CD4-positive, alpha-beta memory T cell (primary cell): ENCODE measurements around the gene SYCP2L. TPM values are rescaled to one million over a fixed set of nuclear protein-coding genes. Genes with fewer than 3 reads are reported as not detected.
"Not testable (repeated sequence)": the region's sequence is repeated elsewhere in the genome, so short reads cannot be mapped to it uniquely, and the experiment has no call there.

Source experiments
- CTCF ChIA-PET: fragments of 350-600 bp; sonication (Branson Sonifier 250); formaldehyde crosslinking; loops from one replicate; lab custom pipeline; 2021; ENCODE audit warnings: inconsistent platforms; ENCODE audit not compliant: partially characterized antibody; lab: Charles Lee
- POLR2A ChIA-PET: fragments of 350-600 bp; sonication (Branson Sonifier 250); formaldehyde crosslinking; loops from one replicate; lab custom pipeline; 2021; ENCODE audit not compliant: partially characterized antibody; lab: Charles Lee
- DNase-seq, 5 donors: peaks; one replicate each; pipeline versions ENCODE4 v3.0.0 to v3.0.0-alpha.2; 2020 to 2022; ENCODE audit warnings: mixed read lengths in 1 of 5
- H3K27ac ChIP-seq: one replicate; pipeline ENCODE4 v1.7.0; 2013; ENCODE audit warnings: low read depth, low read length
- H3K27me3 ChIP-seq: 2 replicates; pipeline ENCODE4 v1.7.0; 2013; ENCODE audit warnings: mild to moderate bottlenecking, low read length, moderate library complexity; ENCODE audit not compliant: insufficient read depth
- H3K36me3 ChIP-seq: 2 replicates; pipeline ENCODE4 v1.7.0; 2013; ENCODE audit warnings: mild to moderate bottlenecking, low read length, moderate library complexity; ENCODE audit not compliant: insufficient read depth
- H3K4me1 ChIP-seq: 2 replicates; pipeline ENCODE4 v1.7.0; 2013; ENCODE audit warnings: mild to moderate bottlenecking, low read length, moderate library complexity; ENCODE audit not compliant: insufficient read depth
- H3K4me3 ChIP-seq, 2 donors: one replicate each; pipeline ENCODE4 v1.7.0; 2013; ENCODE audit warnings: low read length in 2 of 2, mild to moderate bottlenecking in 1 of 2
- H3K9me3 ChIP-seq, 2 donors: one replicate each; pipeline ENCODE4 v1.7.0; 2013; ENCODE audit warnings: low read length in 2 of 2, control low read depth in 1 of 2; ENCODE audit not compliant: control insufficient read depth in 1 of 2
- H3K27ac Mint-ChIP-seq, 7 donors: one replicate each; pipeline ENCODE4 v1.8.0; 2020 to 2021; ENCODE audit warnings: mixed read lengths in 7 of 7, mild to moderate bottlenecking in 6 of 7, inconsistent platforms in 3 of 7, moderate library complexity in 3 of 7
- H3K27me3 Mint-ChIP-seq, 2 donors: one replicate each; pipeline ENCODE4 v1.8.0; 2020 to 2021; ENCODE audit warnings: mixed read lengths in 2 of 2
- H3K36me3 Mint-ChIP-seq, 2 donors: one replicate each; pipeline ENCODE4 v1.8.0; 2020 to 2021; ENCODE audit warnings: mixed read lengths in 2 of 2, inconsistent platforms in 1 of 2, mild to moderate bottlenecking in 1 of 2
- H3K4me1 Mint-ChIP-seq, 4 donors: one replicate each; pipeline ENCODE4 v1.8.0; 2020 to 2021; ENCODE audit warnings: mixed read lengths in 4 of 4, mild to moderate bottlenecking in 1 of 4
- H3K4me3 Mint-ChIP-seq, 8 donors: one replicate each; pipeline ENCODE4 v1.8.0; 2020 to 2021; ENCODE audit warnings: mixed read lengths in 8 of 8, mild to moderate bottlenecking in 7 of 8, moderate library complexity in 6 of 8, inconsistent platforms in 3 of 8
- H3K9me3 Mint-ChIP-seq, 8 donors: one replicate each; pipeline ENCODE4 v1.8.0; 2020 to 2021; ENCODE audit warnings: mixed read lengths in 8 of 8, mild to moderate bottlenecking in 5 of 8, inconsistent platforms in 3 of 8, moderate library complexity in 1 of 8
- intact Hi-C: fragments of 100-400 bp; cut with micrococcal nuclease; formaldehyde crosslinking; loops from one replicate; pipeline ENCODE4 v1.15.1; 2023
- polyA plus RNA-seq, 2 donors: library from polyadenylated mRNA; unstranded; fragments of 300-500 nt; fragmentation: Illumina TruSeq; gene quantifications; one replicate each; pipeline ENCODE4 v1.2.3, GENCODE V29; 2021
- total RNA-seq, 2 experiments: library from RNA; stranded (reverse); gene quantifications; one replicate each; pipeline ENCODE4 v1.2.3, GENCODE V29; 2021

Gene SYCP2L
- total and polyA plus RNA-seq, 4 experiments from 2014 or later: not detected

- H3K36me3 Mint-ChIP-seq, intact Hi-C loops, CTCF ChIA-PET, H3K4me1 Mint-ChIP-seq, H3K27me3 ChIP-seq, H3K27ac Mint-ChIP-seq, H3K4me1 ChIP-seq, H3K4me3 Mint-ChIP-seq, H3K27ac ChIP-seq, H3K4me3 ChIP-seq, H3K9me3 ChIP-seq, POLR2A ChIA-PET, DNase-seq, H3K36me3 ChIP-seq: not testable (repeated sequence)
- peaks cover 10 to 28% of the 10 kb centered on the region in 2 donors for H3K27me3 Mint-ChIP-seq
- peaks cover 2 to 18% (median 8%) of the 10 kb centered on the region in 8 donors for H3K9me3 Mint-ChIP-seq
These were observed 32.7 kb downstream of the SYCP2L start for GRCh38 chr6:10919520-10919919.

GRCh38 chr6:10933126-10933525 is 46.3 kb downstream of the SYCP2L start:
- Histone ChIP-seq H3K27me3 (no peaks in the 10 kb centered on the region), H3K4me1 (no peaks in the 10 kb centered on the region), H3K36me3 (no peaks in the 10 kb centered on the region), H3K4me3 (no peak overlapping the region), H3K9me3 (no peaks in the 10 kb centered on the region), H3K27ac (no peak overlapping the region)
- H3K27ac Mint-ChIP-seq: no peak overlapping the region
- no peaks in the 10 kb centered on the region for H3K36me3 Mint-ChIP-seq
- CTCF ChIA-PET: no interaction called here
- POLR2A ChIA-PET: no interaction called here
- DNase-seq: no peak
- no peak overlapping the region for H3K4me3 Mint-ChIP-seq
- no peaks in the 10 kb centered on the region for H3K4me1 Mint-ChIP-seq
- peaks cover 7 to 13% of the 10 kb centered on the region in 2 donors for H3K27me3 Mint-ChIP-seq
- peaks cover 0 to 4% (median 0%) of the 10 kb centered on the region in 8 donors for H3K9me3 Mint-ChIP-seq
- intact Hi-C loops: no loop called here

GRCh38 chr6:10939840-10940239 is 53.0 kb downstream of the SYCP2L start:
- Mint-ChIP-seq H3K4me1 (no peaks in the 10 kb centered on the region), H3K9me3 (peaks cover 0 to 8% (median 3%) of the 10 kb centered on the region in 8 donors), H3K27ac (no peak overlapping the region), H3K36me3 (no peaks in the 10 kb centered on the region), H3K4me3 (no peak overlapping the region), H3K27me3 (peaks cover 0 to 4% of the 10 kb centered on the region in 2 donors)
- intact Hi-C loops: no loop called here
- ChIA-PET CTCF (no interaction called here), POLR2A (no interaction called here)
- Histone ChIP-seq H3K27me3 (no peaks in the 10 kb centered on the region), H3K36me3 (no peaks in the 10 kb centered on the region), H3K27ac (no peak overlapping the region), H3K4me3 (no peak overlapping the region), H3K4me1 (no peaks in the 10 kb centered on the region), H3K9me3 (no peaks in the 10 kb centered on the region)
- DNase-seq: no peak

GRCh38 chr6:10945845-10946244 is 59.0 kb downstream of the SYCP2L start:
- ChIA-PET CTCF (no interaction called here), POLR2A (no interaction called here)
- no peak overlapping the region for H3K4me3 ChIP-seq
- no peaks in the 10 kb centered on the region for H3K27me3 ChIP-seq
- no peak overlapping the region for H3K4me3 Mint-ChIP-seq
- no peaks in the 10 kb centered on the region for H3K4me1 Mint-ChIP-seq
- no peaks in the 10 kb centered on the region for H3K9me3 ChIP-seq
- DNase-seq: no peak
- H3K27ac ChIP-seq: no peak overlapping the region
- no peaks in the 10 kb centered on the region for H3K36me3 Mint-ChIP-seq
- peaks cover 0 to 5% (median 0%) of the 10 kb centered on the region in 8 donors for H3K9me3 Mint-ChIP-seq
- H3K36me3 ChIP-seq: no peaks in the 10 kb centered on the region
- H3K27me3 Mint-ChIP-seq: peaks cover 0 to 10% of the 10 kb centered on the region in 2 donors
- H3K27ac Mint-ChIP-seq: no peak overlapping the region
- no peaks in the 10 kb centered on the region for H3K4me1 ChIP-seq
- intact Hi-C loops: no loop called here

GRCh38 chr6:10947966-10948365 is 61.1 kb downstream of the SYCP2L start:
- CTCF ChIA-PET: no interaction called here
- H3K4me3 ChIP-seq: no peak overlapping the region
- no peaks in the 10 kb centered on the region for H3K9me3 ChIP-seq

DNA sequence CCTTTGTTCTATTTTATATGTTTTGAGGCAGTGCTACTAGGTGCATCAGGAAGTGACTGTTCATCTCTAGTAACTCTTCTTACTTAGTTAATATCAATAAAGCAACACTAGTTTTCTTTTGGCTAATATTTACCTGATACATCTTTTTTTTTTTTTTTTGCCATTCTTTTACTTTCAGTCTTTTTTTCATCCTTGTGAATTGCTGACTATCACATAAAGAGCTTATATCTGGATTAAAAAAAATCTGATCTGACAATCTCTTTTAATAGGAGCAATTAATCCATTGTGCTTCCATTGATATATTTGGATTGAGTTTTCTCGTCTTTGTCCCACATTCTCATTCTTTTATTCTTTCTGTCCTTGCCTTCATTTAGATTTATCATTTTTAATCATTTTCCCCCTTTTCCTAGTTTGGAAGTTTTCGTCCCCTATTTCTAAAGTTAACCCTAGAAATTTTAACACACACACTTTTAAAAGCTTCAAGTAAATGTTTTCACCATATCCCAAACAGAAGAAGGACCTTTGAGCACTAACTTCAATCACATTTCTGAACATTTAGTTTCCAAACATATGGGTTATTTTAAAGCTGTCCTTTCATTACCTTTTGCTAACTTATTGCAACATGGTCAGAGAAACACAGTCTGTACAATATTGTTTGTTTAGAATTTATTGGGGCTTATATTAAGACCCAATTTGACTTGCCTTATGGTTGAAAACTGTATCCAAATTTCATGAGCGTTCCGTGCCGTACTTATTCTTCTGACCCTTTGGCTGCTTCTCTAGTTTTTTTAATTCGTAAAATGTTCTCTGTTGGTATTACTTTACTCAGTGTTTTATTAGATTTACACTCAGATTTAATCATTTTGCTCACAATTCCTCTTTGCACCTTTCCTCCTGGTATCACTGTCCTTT is 63.0 kb downstream of the SYCP2L start:
- H3K9me3 Mint-ChIP-seq: peaks cover 0 to 2% (median 0%) of the 10 kb centered on the region in 8 donors

More at GRCh38 chr6:10947966-10948365, 61.1 kb downstream of the SYCP2L start:
- Mint-ChIP-seq H3K4me3 (no peak overlapping the region), H3K27ac (no peak overlapping the region), H3K36me3 (no peaks in the 10 kb centered on the region), H3K9me3 (no peaks in the 10 kb centered on the region), H3K27me3 (peaks cover 0 to 12% of the 10 kb centered on the region in 2 donors), H3K4me1 (no peaks in the 10 kb centered on the region)
- H3K36me3 ChIP-seq: no peaks in the 10 kb centered on the region
- DNase-seq: no peak
- no peaks in the 10 kb centered on the region for H3K4me1 ChIP-seq
- POLR2A ChIA-PET: no interaction called here
- no peaks in the 10 kb centered on the region for H3K27me3 ChIP-seq
- intact Hi-C loops: no loop called here
- no peak overlapping the region for H3K27ac ChIP-seq

DNA sequence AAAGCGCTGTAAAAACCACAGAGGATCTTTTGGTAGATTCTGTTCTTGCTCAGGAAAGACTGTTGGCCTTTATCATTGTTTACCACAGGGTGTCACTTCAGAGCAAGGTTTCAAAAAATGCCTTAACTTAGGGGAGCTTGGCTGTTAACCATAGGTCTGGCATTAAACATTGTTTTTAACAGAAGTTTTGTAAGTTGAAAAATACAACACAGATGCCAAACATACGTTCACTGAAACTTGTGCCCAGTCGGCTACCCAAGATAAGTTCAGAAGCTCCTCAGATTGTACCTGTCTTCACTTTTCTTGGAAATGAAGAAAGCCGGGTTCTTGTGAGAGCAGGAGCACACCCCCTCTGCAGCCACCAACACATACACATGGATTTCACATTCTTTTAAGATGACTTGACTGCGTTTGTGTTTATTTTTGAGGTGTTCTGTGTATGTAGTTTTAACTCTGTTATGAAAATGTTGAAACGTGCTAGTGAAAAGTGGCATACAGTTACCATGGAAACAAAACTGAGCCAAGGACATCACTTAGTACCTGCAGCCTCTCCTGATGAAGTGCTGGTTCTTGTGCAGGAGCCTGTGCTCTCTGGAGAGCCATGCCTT is 64.9 kb downstream of the SYCP2L start:
- Histone ChIP-seq H3K27me3 (no peaks in the 10 kb centered on the region), H3K36me3 (no peaks in the 10 kb centered on the region), H3K27ac (no peak overlapping the region), H3K4me1 (no peaks in the 10 kb centered on the region), H3K4me3 (no peak overlapping the region), H3K9me3 (no peaks in the 10 kb centered on the region)
- intact Hi-C loops: no loop called here
- Mint-ChIP-seq H3K4me3 (no peak overlapping the region), H3K4me1 (peaks cover 0 to 4% (median 2%) of the 10 kb centered on the region in 4 donors), H3K27me3 (peaks cover 3 to 13% of the 10 kb centered on the region in 2 donors), H3K36me3 (no peaks in the 10 kb centered on the region), H3K27ac (no peak overlapping the region), H3K9me3 (peaks cover 0 to 2% (median 0%) of the 10 kb centered on the region in 8 donors)
- ChIA-PET POLR2A (no interaction called here), CTCF (no interaction called here)
- DNase-seq: no peak

More for the DNA sequence above, 63.0 kb downstream of the SYCP2L start:
- H3K4me1 ChIP-seq: no peaks in the 10 kb centered on the region
- intact Hi-C loops: no loop called here
- no peak overlapping the region for H3K4me3 Mint-ChIP-seq
- H3K27me3 ChIP-seq: no peaks in the 10 kb centered on the region
- no peak overlapping the region for H3K27ac Mint-ChIP-seq
- DNase-seq: no peak
- no peak overlapping the region for H3K4me3 ChIP-seq
- no peaks in the 10 kb centered on the region for H3K36me3 ChIP-seq
- H3K9me3 ChIP-seq: no peaks in the 10 kb centered on the region
- peaks cover 3 to 13% of the 10 kb centered on the region in 2 donors for H3K27me3 Mint-ChIP-seq
- H3K27ac ChIP-seq: no peak overlapping the region
- ChIA-PET POLR2A (no interaction called here), CTCF (no interaction called here)
- H3K36me3 Mint-ChIP-seq: no peaks in the 10 kb centered on the region
- H3K4me1 Mint-ChIP-seq: peaks cover 0 to 4% (median 2%) of the 10 kb centered on the region in 4 donors
